Small intestine (tissue), 7 donors: ENCODE measurements around the gene CAMK2A. TPM values are rescaled to one million over a fixed set of nuclear protein-coding genes. Genes with fewer than 3 reads are reported as not detected.

Experiments
- DNase-seq, 2 donors: peaks; one replicate each; pipeline versions ENCODE4 v3.0.0 to v3.0.0-alpha.2; 2013
- FAIRE-seq: peaks from 2 replicates; lab custom pipeline; 2012; peaks lifted over from hg19 to GRCh38; lab: Jason Lieb, UNC
- H3K27ac ChIP-seq, 3 donors: one replicate each; pipeline ENCODE4 v1.5.1; 2013; ENCODE audit warnings: low read length in 2 of 3, mild to moderate bottlenecking in 2 of 3, control low read depth in 1 of 3, inconsistent platforms in 1 of 3, low read depth in 1 of 3, moderate library complexity in 1 of 3
- H3K27me3 ChIP-seq, 3 donors: one replicate each; pipeline ENCODE4 v1.6.1; 2013; ENCODE audit warnings: low read length in 3 of 3, inconsistent platforms in 1 of 3; ENCODE audit not compliant: control insufficient read depth in 3 of 3, insufficient read depth in 3 of 3
- H3K36me3 ChIP-seq, 3 donors: one replicate each; pipeline ENCODE4 v1.6.1; 2013; ENCODE audit warnings: low read length in 3 of 3, inconsistent platforms in 1 of 3, low read depth in 1 of 3, mild to moderate bottlenecking in 1 of 3, moderate library complexity in 1 of 3; ENCODE audit not compliant: control insufficient read depth in 3 of 3, insufficient read depth in 2 of 3
- H3K4me1 ChIP-seq, 3 donors: one replicate each; pipeline ENCODE4 v1.6.1; 2013; ENCODE audit warnings: low read length in 2 of 3, inconsistent platforms in 1 of 3, low read depth in 1 of 3, mild to moderate bottlenecking in 1 of 3, moderate library complexity in 1 of 3; ENCODE audit not compliant: control insufficient read depth in 3 of 3, insufficient read depth in 2 of 3
- H3K4me3 ChIP-seq, 3 donors: one replicate each; pipeline ENCODE4 v1.5.1; 2013; ENCODE audit warnings: low read length in 3 of 3, control low read depth in 1 of 3, inconsistent platforms in 1 of 3, low read depth in 1 of 3, mild to moderate bottlenecking in 1 of 3, moderate library complexity in 1 of 3
- H3K9me3 ChIP-seq, 2 donors: one replicate each; pipeline ENCODE4 v1.6.1; 2013; ENCODE audit warnings: low read depth in 1 of 2, low read length in 1 of 2; ENCODE audit not compliant: control insufficient read depth in 2 of 2, insufficient read depth in 1 of 2
- WGBS, 3 donors: extraction: QIAGEN DNeasy Blood & Tissue Kit; methylation state at CpG; one replicate each; pipeline ENCODE4 v1.1.7; 2013; 5-methylcytosine and 5-hydroxymethylcytosine counted together
- polyA plus RNA-seq, 4 donors: library from polyadenylated mRNA; stranded (reverse) in 3 of 4; unstranded in 1 of 4; fragments of 200-250 nt in 3 of 4; fragments of 120-200 nt in 1 of 4; gene quantifications; one replicate each; pipeline versions ENCODE4 v1.2.1 to v1.2.3, GENCODE V29; 2013
- donor health status: healthy with polysubstance abuse.
- donor health status: control.
- donor health status: control.
- donor health status: Bipolar disorder and iron deficiency.
- donor health status: healthy.

CAMK2A gene
- polyA plus RNA-seq, 4 donors = 0.46 to 0.52 TPM; not detected in 2

DNA sequence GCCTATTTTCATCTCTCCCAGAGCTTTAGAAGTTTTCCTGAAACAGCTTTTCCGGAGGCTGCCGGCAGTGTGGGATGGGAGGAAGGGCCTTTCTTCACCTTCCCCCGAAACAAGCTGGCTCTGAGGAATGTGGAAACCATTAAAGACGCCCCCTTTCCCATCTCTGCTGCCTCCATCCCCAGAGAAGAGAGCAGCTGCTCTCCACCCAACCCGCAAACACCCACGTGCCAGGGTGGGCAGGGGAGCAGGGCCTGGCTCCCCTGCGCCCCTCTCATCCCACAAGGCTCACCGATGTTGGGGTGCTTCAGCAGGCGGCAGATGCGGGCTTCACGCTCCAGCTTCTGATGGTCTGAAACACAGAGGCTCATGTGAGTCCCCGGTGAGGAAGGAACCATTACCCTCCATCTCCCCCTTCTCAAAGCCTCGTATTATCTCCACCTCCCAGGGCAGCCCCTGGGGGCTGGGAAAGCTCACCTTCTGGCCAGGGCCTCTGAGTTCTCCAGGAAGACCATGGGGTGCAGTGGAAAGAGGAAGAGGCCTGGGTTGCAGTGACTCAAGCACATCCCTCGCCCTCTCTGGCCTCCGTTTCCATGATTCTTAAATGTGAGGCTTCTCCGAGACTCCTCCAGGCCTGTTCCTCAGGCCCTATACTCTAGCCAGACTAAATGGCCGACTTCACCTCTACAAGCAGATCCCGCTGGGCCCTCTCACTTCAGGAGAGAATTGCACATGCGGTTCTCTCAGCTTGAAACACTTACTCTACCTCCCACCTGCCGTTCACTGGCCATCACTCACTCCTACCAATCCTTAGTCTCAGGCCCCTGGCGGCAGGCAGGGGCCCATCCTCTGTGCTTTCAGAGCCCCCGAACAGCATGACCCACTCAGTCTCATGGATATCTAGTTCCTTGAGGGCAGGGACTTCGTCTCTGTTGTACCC lies 24.6 kb downstream of the CAMK2A start:
- no peak for FAIRE-seq
- WGBS, 3 donors = 86 to 90% (median 87%) methylated on average over 23 of the region's 23 CpGs

DNA sequence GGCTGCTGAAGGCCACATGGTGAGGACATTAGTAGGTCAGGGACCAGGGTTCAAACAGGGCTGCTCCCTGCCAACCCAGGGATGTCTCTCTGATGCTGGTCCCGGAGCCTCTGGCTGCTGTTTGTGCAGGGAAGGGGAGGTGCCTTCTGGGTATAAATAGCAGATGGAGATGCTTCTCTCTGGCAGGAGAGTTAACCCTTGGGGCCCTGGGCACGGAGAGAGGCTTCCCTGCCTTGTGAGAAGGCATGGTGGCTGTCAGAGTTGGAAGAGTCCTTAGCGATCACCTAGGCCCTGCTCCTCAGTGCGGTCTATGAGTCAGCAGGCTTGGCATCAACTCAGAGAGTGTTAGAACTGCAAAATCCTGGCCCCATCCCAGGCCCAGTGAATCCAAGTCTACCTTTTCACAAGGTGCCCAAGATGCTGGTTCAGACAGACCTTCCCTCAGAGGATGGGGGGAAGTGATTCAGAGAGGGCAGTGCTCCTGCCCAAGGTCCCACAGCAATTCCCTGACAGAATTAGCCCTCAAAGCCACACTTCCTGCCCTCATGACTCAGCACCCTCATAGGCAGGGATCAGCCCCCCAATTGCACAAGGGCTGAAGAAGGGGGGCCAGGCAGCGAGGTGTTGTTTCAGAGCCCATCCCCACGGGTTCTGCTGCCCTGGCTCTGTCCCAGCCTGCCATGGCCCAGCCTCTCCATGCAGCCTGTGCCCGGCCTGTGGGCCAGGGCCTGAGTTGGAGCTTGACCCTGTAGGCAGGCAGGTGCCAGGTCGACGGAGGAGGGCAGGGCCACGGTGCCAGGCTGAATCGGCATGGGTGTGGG lies 25.6 kb downstream of the CAMK2A start:
- DNase-seq = no peak
- Histone ChIP-seq H3K27ac (no peak overlapping the region), H3K27me3 (no peaks in the 10 kb centered on the region), H3K9me3 (no peaks in the 10 kb centered on the region), H3K4me3 (no peak overlapping the region), H3K4me1 (no peaks in the 10 kb centered on the region), H3K36me3 (no peaks in the 10 kb centered on the region)
- FAIRE-seq = no peak
- 39 to 58% (median 40%) methylated on average over 11 of the region's 11 CpGs for WGBS, 3 donors

More for the DNA sequence above, 24.6 kb downstream of the CAMK2A start:
- Histone ChIP-seq H3K9me3 (no peaks in the 10 kb centered on the region), H3K36me3 (no peaks in the 10 kb centered on the region), H3K27me3 (no peaks in the 10 kb centered on the region), H3K27ac (no peak overlapping the region), H3K4me1 (no peaks in the 10 kb centered on the region), H3K4me3 (no peak overlapping the region)
- no peak for DNase-seq

DNA sequence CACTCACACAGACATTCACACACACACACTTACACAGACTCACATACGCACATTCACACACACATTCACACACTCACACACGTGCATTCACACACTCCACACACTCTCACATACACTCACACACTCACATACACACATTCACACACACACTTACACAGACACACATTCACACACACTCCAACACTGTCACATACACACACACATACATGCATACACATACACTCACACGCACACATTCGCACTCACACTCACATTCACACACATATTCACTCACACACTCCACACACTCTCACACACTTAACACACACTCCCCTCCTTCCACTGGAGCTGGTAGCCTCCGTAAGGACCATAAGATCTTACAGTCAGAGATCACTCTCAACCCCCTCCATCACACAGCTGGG lies 26.2 kb downstream of the CAMK2A start:
- Histone ChIP-seq H3K27me3 (no peaks in the 10 kb centered on the region), H3K9me3 (no peaks in the 10 kb centered on the region), H3K27ac (no peak overlapping the region), H3K36me3 (no peaks in the 10 kb centered on the region), H3K4me1 (no peaks in the 10 kb centered on the region), H3K4me3 (no peak overlapping the region)
- no peak for FAIRE-seq
- DNase-seq = no peak
- WGBS, 3 donors = 84 to 88% (median 84%) methylated on average over 5 of the region's 5 CpGs

DNA sequence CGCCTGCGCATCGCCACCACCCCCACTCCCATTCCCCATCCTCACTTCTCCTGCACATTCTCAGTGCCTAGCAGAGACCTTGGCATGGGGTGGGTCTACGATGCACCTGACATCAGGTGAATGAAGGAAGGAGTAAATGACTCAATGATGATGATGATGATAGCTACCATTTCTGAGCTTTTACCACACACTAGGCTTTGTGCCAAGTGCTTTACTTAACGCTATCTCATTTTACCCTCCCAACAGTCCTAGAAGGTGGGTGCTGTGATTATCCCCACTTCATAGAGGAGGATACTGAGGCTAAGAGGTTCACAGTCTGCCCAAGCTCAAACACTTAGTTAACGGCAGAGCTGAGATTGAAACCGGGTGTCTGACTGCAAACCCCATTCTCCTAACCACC lies 27.1 kb downstream of the CAMK2A start:
- Histone ChIP-seq H3K9me3 (no peaks in the 10 kb centered on the region), H3K4me1 (no peaks in the 10 kb centered on the region), H3K27ac (no peak overlapping the region), H3K27me3 (no peaks in the 10 kb centered on the region), H3K4me3 (no peak overlapping the region), H3K36me3 (no peaks in the 10 kb centered on the region)
- no peak for DNase-seq
- no peak for FAIRE-seq
- WGBS, 3 donors = 78 to 85% (median 81%) methylated on average over 7 of the region's 7 CpGs

DNA sequence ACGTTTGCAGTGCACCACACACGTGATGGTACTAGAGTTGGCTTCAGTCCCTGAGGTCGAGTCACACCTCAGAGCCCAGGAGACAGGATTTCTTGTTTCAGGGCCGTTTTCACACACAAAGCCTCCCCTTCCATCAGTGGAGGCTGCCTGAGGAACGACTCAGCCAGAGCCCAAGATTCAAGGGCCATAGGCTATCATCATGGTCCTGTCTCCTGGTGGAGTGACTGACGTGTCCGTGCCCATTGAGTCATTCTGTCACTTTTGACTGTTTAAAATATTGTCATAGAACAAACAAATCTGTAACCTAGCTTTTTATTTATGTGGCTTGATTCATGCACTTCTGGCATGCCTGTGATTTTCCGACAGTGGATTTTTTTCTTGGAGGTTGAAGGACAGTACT lies 28.3 kb downstream of the CAMK2A start:
- Histone ChIP-seq H3K36me3 (no peaks in the 10 kb centered on the region), H3K9me3 (no peaks in the 10 kb centered on the region), H3K4me3 (no peak overlapping the region), H3K4me1 (no peaks in the 10 kb centered on the region), H3K27ac (no peak overlapping the region), H3K27me3 (no peaks in the 10 kb centered on the region)
- FAIRE-seq (no peak), DNase-seq (no peak)
- WGBS, 3 donors = 52 to 65% (median 57%) methylated on average over 8 of the region's 8 CpGs

DNA sequence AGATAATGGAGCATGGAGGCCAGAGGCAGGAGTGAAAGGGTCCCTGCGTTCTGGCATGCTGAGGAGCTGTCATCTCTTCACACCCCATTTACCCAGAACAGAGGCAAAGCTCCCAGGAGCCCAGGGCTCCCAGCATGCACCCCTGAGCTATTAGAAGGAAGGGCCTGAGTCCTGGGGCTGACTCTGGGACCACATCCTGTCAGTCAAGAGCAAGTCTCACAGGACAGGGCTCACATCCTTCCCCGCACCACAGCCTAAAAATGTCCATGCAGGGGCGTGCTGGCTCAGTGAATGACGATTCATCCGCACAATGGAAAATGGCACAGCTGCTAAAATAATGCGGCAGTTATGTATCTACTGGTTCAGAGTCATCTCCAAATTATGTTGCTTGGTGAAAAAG lies 31.4 kb downstream of the CAMK2A start:
- Histone ChIP-seq H3K4me1 (no peaks in the 10 kb centered on the region), H3K27ac (no peak overlapping the region), H3K36me3 (no peaks in the 10 kb centered on the region), H3K4me3 (no peak overlapping the region), H3K27me3 (no peaks in the 10 kb centered on the region), H3K9me3 (no peaks in the 10 kb centered on the region)
- 75 to 84% (median 77%) methylated on average over 6 of the region's 6 CpGs for WGBS, 3 donors
- DNase-seq (no peak), FAIRE-seq (no peak)

DNA sequence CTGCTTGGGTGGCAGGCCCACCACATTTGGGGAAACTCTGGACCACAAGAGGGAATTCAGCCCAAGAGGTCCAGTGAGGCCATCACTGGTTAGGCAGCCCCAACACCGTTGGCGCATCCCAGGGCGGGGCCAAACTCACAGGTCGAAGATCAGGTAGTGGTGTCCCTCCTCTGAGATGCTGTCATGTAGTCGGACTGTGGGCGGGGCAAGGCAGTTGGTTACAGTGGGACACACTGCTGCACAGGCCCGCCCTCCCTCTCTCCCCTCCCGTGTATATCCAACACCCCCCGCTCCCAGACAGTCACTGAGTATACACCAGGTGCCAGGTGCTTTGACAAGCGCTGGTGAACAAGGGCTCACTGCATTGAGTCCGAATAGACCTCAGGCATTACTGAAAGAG lies 32.1 kb downstream of the CAMK2A start:
- FAIRE-seq = no peak
- DNase-seq = peak in 1 of 2 donors; percentile 8

DNA sequence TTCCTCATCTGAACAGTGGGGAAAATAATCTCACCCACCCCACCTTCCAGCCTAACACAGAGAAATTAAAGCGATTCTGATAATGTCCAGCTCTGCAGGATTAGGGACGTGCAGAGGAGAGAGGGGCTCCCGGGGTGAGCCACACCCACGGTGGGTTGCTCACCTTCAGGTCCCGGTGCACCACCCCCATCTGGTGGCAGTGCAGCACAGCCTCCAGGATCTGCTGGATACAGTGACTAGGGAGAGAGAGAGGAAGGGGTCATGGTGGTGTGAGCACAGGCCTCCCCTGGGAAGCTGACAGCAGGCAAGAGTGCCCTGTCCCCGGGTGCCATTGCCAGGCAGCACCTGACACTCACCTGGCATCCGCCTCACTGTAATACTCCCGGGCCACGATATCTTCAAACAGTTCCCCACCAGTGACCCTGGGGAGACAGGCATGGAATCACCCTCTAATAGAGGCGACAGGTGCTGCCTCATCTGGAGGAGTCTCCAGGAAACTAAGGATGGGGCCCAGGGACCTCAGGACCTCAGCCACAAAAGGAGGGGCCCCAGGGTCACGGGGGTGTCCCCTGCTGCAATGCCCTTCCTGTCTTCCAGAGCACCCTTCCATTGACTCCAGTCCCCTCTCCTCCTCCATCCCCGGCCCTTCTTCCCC lies 33.0 kb downstream of the CAMK2A start:
- H3K36me3 ChIP-seq = no peaks in the 10 kb centered on the region
- no peak overlapping the region for H3K4me3 ChIP-seq
- WGBS, 3 donors = 61 to 77% (median 71%) methylated on average over 12 of the region's 12 CpGs
- no peaks in the 10 kb centered on the region for H3K9me3 ChIP-seq
- no peaks in the 10 kb centered on the region for H3K27me3 ChIP-seq
- DNase-seq (no peak), FAIRE-seq (no peak)
- no peaks in the 10 kb centered on the region for H3K4me1 ChIP-seq
- no peak overlapping the region for H3K27ac ChIP-seq

More for the DNA sequence above, 32.1 kb downstream of the CAMK2A start:
- H3K4me3 ChIP-seq = no peak overlapping the region
- H3K4me1 ChIP-seq = no peaks in the 10 kb centered on the region
- H3K36me3 ChIP-seq = no peaks in the 10 kb centered on the region
- H3K9me3 ChIP-seq = no peaks in the 10 kb centered on the region
- WGBS, 3 donors = 42 to 79% (median 59%) methylated on average over 11 of the region's 11 CpGs
- no peak overlapping the region for H3K27ac ChIP-seq
- H3K27me3 ChIP-seq = no peaks in the 10 kb centered on the region
